ENCODE data around the gene ZNF746. TPM values are rescaled to one million over a fixed set of nuclear protein-coding genes. Genes with fewer than 3 reads are reported as not detected.

Gene ZNF746
- total RNA-seq, 6 experiments from 2014 or later: 15.7 to 18.2 (median 16.4) TPM

GRCh38 chr7:149469806-149470205 is 27.8 kb downstream of the ZNF746 start:
- peaks cover under 1% of the 10 kb centered on the region; the same call in 1 of the 2 replicates for H3K27me3 Mint-ChIP-seq (ENCODE audit: insufficient read depth)
- TF ChIP-seq CTCF (IDR thresholded peaks at IDR 0.05): no peak
- H3K36me3 Mint-ChIP-seq (ENCODE audit: low read depth): peaks cover 49% of the 10 kb centered on the region
- H3K4me1 Mint-ChIP-seq (ENCODE audit: low read depth): no peaks in the 10 kb centered on the region
- no peak overlapping the region for H3K4me3 Mint-ChIP-seq
- H3K27ac Mint-ChIP-seq: no peak overlapping the region
- H3K9me3 Mint-ChIP-seq: peaks cover 9% of the 10 kb centered on the region; the same call in 1 of the 2 replicates
- no peak for DNase-seq

DNA sequence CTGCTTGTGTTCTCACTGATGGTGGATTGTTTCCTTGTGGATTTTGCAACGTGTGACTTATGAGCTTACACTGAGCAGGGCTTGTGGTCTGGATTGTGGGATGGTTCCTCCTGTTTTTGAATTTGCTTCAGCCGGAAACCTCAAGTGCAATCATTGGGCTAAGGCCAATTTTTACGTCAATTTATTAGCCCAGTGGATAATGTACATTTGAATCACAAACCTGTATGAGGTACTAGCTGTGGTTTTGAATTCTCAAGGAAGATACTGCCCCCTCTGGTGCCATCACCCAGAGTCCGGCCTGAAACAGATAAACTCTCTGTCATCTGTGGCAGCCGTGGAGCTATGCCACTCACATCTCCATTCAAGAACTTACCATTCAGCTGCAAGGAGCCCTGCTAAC is 29.4 kb downstream of the ZNF746 start:
- peaks cover 9% of the 10 kb centered on the region; the same call in 1 of the 2 replicates for H3K9me3 Mint-ChIP-seq

DNA sequence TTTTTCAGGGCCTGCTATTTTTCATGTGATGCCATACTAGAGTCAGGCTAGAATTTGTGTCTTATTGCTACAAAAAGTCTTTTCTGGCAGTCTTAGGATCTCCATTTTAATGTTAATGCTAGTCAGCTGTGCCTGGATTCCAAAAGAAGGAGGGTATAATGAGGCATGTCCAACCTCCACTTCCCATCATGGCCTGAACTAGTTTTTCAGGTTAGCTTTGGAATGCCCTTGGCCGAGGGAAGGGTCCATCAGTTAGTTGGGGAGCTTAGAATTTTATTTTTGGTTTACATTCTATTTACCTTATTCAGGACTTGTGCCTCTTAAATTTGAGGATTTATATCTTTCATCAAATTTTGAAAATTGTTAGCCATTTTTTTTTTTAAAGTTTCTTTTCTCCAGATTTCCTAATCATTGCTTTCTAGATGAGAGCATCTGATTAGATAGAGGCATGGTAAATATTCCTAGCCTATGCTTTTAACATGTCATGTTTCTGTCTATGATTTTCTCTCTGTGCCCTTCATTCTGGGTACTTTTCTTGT is 30.2 kb downstream of the ZNF746 start:
- H3K4me3 Mint-ChIP-seq: no peak overlapping the region
- H3K27ac Mint-ChIP-seq: no peak overlapping the region
- no peak for TF ChIP-seq CTCF (IDR thresholded peaks at IDR 0.05)
- DNase-seq: no peak
- peaks cover 33% of the 10 kb centered on the region for H3K36me3 Mint-ChIP-seq (ENCODE audit: low read depth)
- peaks cover 9% of the 10 kb centered on the region; the same call in 1 of the 2 replicates for H3K9me3 Mint-ChIP-seq
- peaks cover 5% of the 10 kb centered on the region; the same call in 1 of the 2 replicates for H3K27me3 Mint-ChIP-seq (ENCODE audit: insufficient read depth)
- H3K4me1 Mint-ChIP-seq (ENCODE audit: low read depth): no peaks in the 10 kb centered on the region

More for the DNA sequence above, 29.4 kb downstream of the ZNF746 start:
- no peak overlapping the region for H3K4me3 Mint-ChIP-seq
- H3K4me1 Mint-ChIP-seq (ENCODE audit: low read depth): no peaks in the 10 kb centered on the region
- TF ChIP-seq CTCF (IDR thresholded peaks at IDR 0.05): peak; percentile 40; the same call in 1 of the 2 replicates
- H3K27ac Mint-ChIP-seq: no peak overlapping the region
- peaks cover 41% of the 10 kb centered on the region for H3K36me3 Mint-ChIP-seq (ENCODE audit: low read depth)
- DNase-seq: no peak
- H3K27me3 Mint-ChIP-seq (ENCODE audit: insufficient read depth): peaks cover 5% of the 10 kb centered on the region; the same call in 1 of the 2 replicates

GRCh38 chr7:149466364-149466763 is 31.2 kb downstream of the ZNF746 start:
- H3K4me3 Mint-ChIP-seq: no peak overlapping the region
- no peak for TF ChIP-seq CTCF (IDR thresholded peaks at IDR 0.05)
- peaks cover 5% of the 10 kb centered on the region; the same call in 1 of the 2 replicates for H3K27me3 Mint-ChIP-seq (ENCODE audit: insufficient read depth)
- no peak overlapping the region for H3K27ac Mint-ChIP-seq
- peaks cover 23% of the 10 kb centered on the region for H3K36me3 Mint-ChIP-seq (ENCODE audit: low read depth)
- no peak for DNase-seq
- H3K4me1 Mint-ChIP-seq (ENCODE audit: low read depth): peaks cover 1% of the 10 kb centered on the region
- peaks cover 9% of the 10 kb centered on the region; the same call in 1 of the 2 replicates for H3K9me3 Mint-ChIP-seq

DNA sequence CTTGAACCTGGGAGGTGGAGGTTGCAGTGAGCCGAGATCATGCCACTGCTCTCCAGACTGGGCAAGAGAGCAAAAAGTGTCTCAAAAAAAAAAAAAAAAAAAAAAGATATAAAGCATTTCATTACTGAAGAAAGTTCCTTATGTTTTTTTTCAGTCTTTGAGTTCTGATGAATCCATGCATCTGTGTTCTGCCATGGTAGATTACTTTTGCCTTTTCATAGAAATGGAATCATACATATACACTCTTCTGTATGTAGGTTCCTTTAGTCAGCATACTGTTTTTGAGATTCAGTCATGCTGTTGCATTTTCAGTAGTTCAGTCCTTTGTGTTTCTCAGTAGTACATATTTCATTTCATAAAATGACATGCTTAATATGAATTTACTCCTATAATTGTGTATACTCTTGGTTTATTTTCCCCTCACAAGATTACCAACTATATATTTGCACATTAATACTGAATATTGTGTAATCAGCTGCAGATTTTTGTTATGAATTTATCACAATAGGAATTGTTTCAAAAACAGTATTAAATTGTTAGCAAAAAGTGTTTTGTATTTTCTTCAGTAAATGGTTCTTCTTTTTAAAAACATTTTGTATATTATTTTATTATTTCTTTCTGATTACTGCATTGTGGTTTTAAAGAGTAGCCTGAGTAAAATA is 34.0 kb downstream of the ZNF746 start:
- Mint-ChIP-seq H3K27me3 (ENCODE audit: insufficient read depth) (peaks cover 6% of the 10 kb centered on the region; the same call in 1 of the 2 replicates), H3K9me3 (peaks cover 9% of the 10 kb centered on the region; the same call in 1 of the 2 replicates)
- TF ChIP-seq CTCF (IDR thresholded peaks at IDR 0.05): no peak

More for the DNA sequence above, 34.0 kb downstream of the ZNF746 start:
- no peak overlapping the region for H3K27ac Mint-ChIP-seq
- peaks cover 13% of the 10 kb centered on the region for H3K4me1 Mint-ChIP-seq (ENCODE audit: low read depth)
- no peak for DNase-seq
- no peak overlapping the region for H3K4me3 Mint-ChIP-seq
- peaks cover 10% of the 10 kb centered on the region for H3K36me3 Mint-ChIP-seq (ENCODE audit: low read depth)
